Measurements from ENCODE around the gene KLF3. TPM values are rescaled to one million over a fixed set of nuclear protein-coding genes. Genes with fewer than 3 reads are reported as not detected.

KLF3 gene
- total and polyA plus RNA-seq, 2 experiments from 2014 or later = 68.4 to 77.3 TPM

- 98% methylated on average over 2 of the region's 2 CpGs for WGBS (ENCODE audit: low lambda C conversion rate, missing lambda C conversion rate)
- Histone ChIP-seq H3K9me3 (ENCODE audit: low read depth) (no peaks in the 10 kb centered on the region), H3K36me3 (replicated peaks; ENCODE audit: insufficient read depth, low read depth) (peaks cover 4% of the 10 kb centered on the region), H3K27me3 (no peaks in the 10 kb centered on the region), H3K4me2 (no peak overlapping the region), H3K4me1 (ENCODE audit: insufficient read depth) (peaks cover 28% of the 10 kb centered on the region), H3K4me3 (no peak overlapping the region), H3K79me2 (peaks cover 95% of the 10 kb centered on the region), H2AFZ (no peak overlapping the region), H3K27ac (no peak overlapping the region), H3K9me2 (replicated peaks; ENCODE audit: insufficient read depth) (no peaks in the 10 kb centered on the region), H4K20me1 (ENCODE audit: insufficient read depth, poor library complexity, severe bottlenecking) (peaks cover 81% of the 10 kb centered on the region)
- no peak for DNase-seq (ENCODE audit: low spot score)
- no peak for TF ChIP-seq EZH2 (IDR thresholded peaks at IDR 0.05; ENCODE audit: borderline replicate concordance)
- no peak for TF ChIP-seq CTCF (IDR thresholded peaks at IDR 0.05; ENCODE audit: poor library complexity)
- TF ChIP-seq EZH2phosphoT487 (IDR thresholded peaks at IDR 0.05; ENCODE audit: low read depth, severe bottlenecking, unreplicated experiment) = no peak
Measured at GRCh38 chr4:38684271-38684670, 20.3 kb downstream of the KLF3 start.

- TF ChIP-seq EZH2phosphoT487 (IDR thresholded peaks at IDR 0.05; ENCODE audit: low read depth, severe bottlenecking, unreplicated experiment) (no peak), EZH2 (IDR thresholded peaks at IDR 0.05; ENCODE audit: borderline replicate concordance) (no peak), CTCF (IDR thresholded peaks at IDR 0.05; ENCODE audit: poor library complexity) (no peak)
- Histone ChIP-seq H3K4me2 (peak overlapping the region; percentile 5), H3K27ac (peak overlapping the region; percentile 45), H3K4me1 (ENCODE audit: insufficient read depth) (peaks cover 28% of the 10 kb centered on the region), H3K9me2 (replicated peaks; ENCODE audit: insufficient read depth) (no peaks in the 10 kb centered on the region), H3K9me3 (ENCODE audit: low read depth) (no peaks in the 10 kb centered on the region), H4K20me1 (ENCODE audit: insufficient read depth, poor library complexity, severe bottlenecking) (peaks cover 72% of the 10 kb centered on the region), H2AFZ (no peak overlapping the region), H3K4me3 (no peak overlapping the region), H3K79me2 (peaks cover 95% of the 10 kb centered on the region), H3K27me3 (no peaks in the 10 kb centered on the region), H3K36me3 (replicated peaks; ENCODE audit: insufficient read depth, low read depth) (peaks cover 11% of the 10 kb centered on the region)
- no peak for DNase-seq (ENCODE audit: low spot score)
- WGBS (ENCODE audit: low lambda C conversion rate, missing lambda C conversion rate) = 82% methylated on average over 8 of the region's 8 CpGs
Measured at GRCh38 chr4:38684951-38685844, 21.2 kb downstream of the KLF3 start.

- Histone ChIP-seq H3K27ac (no peak overlapping the region), H4K20me1 (ENCODE audit: insufficient read depth, poor library complexity, severe bottlenecking) (peaks cover 65% of the 10 kb centered on the region), H3K9me2 (replicated peaks; ENCODE audit: insufficient read depth) (no peaks in the 10 kb centered on the region), H3K4me2 (no peak overlapping the region), H2AFZ (no peak overlapping the region), H3K4me3 (no peak overlapping the region), H3K27me3 (no peaks in the 10 kb centered on the region), H3K9me3 (ENCODE audit: low read depth) (no peaks in the 10 kb centered on the region), H3K36me3 (replicated peaks; ENCODE audit: insufficient read depth, low read depth) (peaks cover 11% of the 10 kb centered on the region), H3K4me1 (ENCODE audit: insufficient read depth) (peaks cover 20% of the 10 kb centered on the region), H3K79me2 (peaks cover 82% of the 10 kb centered on the region)
- TF ChIP-seq CTCF (IDR thresholded peaks at IDR 0.05; ENCODE audit: poor library complexity) = no peak
- TF ChIP-seq EZH2phosphoT487 (IDR thresholded peaks at IDR 0.05; ENCODE audit: low read depth, severe bottlenecking, unreplicated experiment) = no peak
- no peak for TF ChIP-seq EZH2 (IDR thresholded peaks at IDR 0.05; ENCODE audit: borderline replicate concordance)
- no peak for DNase-seq (ENCODE audit: low spot score)
- WGBS (ENCODE audit: low lambda C conversion rate, missing lambda C conversion rate) = 56% methylated on average over 3 of the region's 3 CpGs
Measured at GRCh38 chr4:38686682-38687081, 22.7 kb downstream of the KLF3 start.

All from hepatocyte (in vitro differentiated cells).